Naive B cell (primary cell): ENCODE data around the gene TBC1D22A. TPM values are rescaled to one million over a fixed set of nuclear protein-coding genes. Genes with fewer than 3 reads are reported as not detected.

Experiments used
- ATAC-seq, 2 donors: fragments of 150-1000 bp; cut with Tn5 transposase; 2 replicates each; pipeline ENCODE4 v1.10.0; 2021; ENCODE audit warnings: low read depth in 2 of 2, mild to moderate bottlenecking in 2 of 2, moderate library complexity in 2 of 2
- DNase-seq: peaks from one replicate; pipeline ENCODE4 v3.0.0; 2022
- H3K27ac Mint-ChIP-seq, 6 donors: one replicate each; pipeline ENCODE4 v1.8.0; 2020 to 2022; ENCODE audit warnings: mild to moderate bottlenecking in 6 of 6, mixed read lengths in 6 of 6, moderate library complexity in 5 of 6, inconsistent platforms in 2 of 6
- H3K27me3 Mint-ChIP-seq, 3 donors: one replicate each; pipeline ENCODE4 v1.8.0; 2021 to 2022; ENCODE audit warnings: mixed read lengths in 3 of 3, mild to moderate bottlenecking in 1 of 3
- H3K36me3 Mint-ChIP-seq, 2 donors: one replicate each; pipeline ENCODE4 v1.8.0; 2020 to 2022; ENCODE audit warnings: mixed read lengths in 2 of 2, inconsistent platforms in 1 of 2, mild to moderate bottlenecking in 1 of 2
- H3K4me1 Mint-ChIP-seq, 3 donors: one replicate each; pipeline ENCODE4 v1.8.0; 2020 to 2022; ENCODE audit warnings: mixed read lengths in 3 of 3, inconsistent platforms in 1 of 3, mild to moderate bottlenecking in 1 of 3, moderate library complexity in 1 of 3
- H3K4me3 Mint-ChIP-seq, 8 donors: one replicate each; pipeline ENCODE4 v1.8.0; 2020 to 2022; ENCODE audit warnings: mild to moderate bottlenecking in 8 of 8, mixed read lengths in 8 of 8, moderate library complexity in 8 of 8, inconsistent platforms in 2 of 8
- H3K9me3 Mint-ChIP-seq, 7 donors: one replicate each; pipeline ENCODE4 v1.8.0; 2020 to 2022; ENCODE audit warnings: mixed read lengths in 7 of 7, mild to moderate bottlenecking in 5 of 7, inconsistent platforms in 2 of 7, moderate library complexity in 1 of 7
- polyA plus RNA-seq, 6 donors: library from polyadenylated mRNA; unstranded; fragments of 300-500 nt; fragmentation: Illumina TruSeq; gene quantifications; one replicate each; pipeline ENCODE4 v1.2.3, GENCODE V29; 2021; ENCODE audit warnings: low read depth in 6 of 6

TBC1D22A gene
- polyA plus RNA-seq, 6 donors from 2014 or later: 47.2 to 74.5 (median 62.6) TPM

GRCh38 chr22:46854125-46854870 lies 91.8 kb downstream of the TBC1D22A start:
- H3K4me3 Mint-ChIP-seq: no peak overlapping the region
- H3K4me1 Mint-ChIP-seq: peaks cover 41 to 60% (median 48%) of the 10 kb centered on the region in 3 donors
- H3K27me3 Mint-ChIP-seq: no peaks in the 10 kb centered on the region
- peak overlapping the region in 3 of 6 donors; percentile 9 to 85 (median 46) for H3K27ac Mint-ChIP-seq
- ATAC-seq (no peak), DNase-seq (no peak)
- H3K36me3 Mint-ChIP-seq: peaks cover 16 to 27% of the 10 kb centered on the region in 2 donors
- H3K9me3 Mint-ChIP-seq: peaks cover 0 to 4% (median 0%) of the 10 kb centered on the region in 7 donors

GRCh38 chr22:46855681-46856080 lies 93.2 kb downstream of the TBC1D22A start:
- no peak overlapping the region for H3K27ac Mint-ChIP-seq
- H3K4me1 Mint-ChIP-seq: peaks cover 36 to 54% (median 45%) of the 10 kb centered on the region in 3 donors
- H3K4me3 Mint-ChIP-seq: no peak overlapping the region
- no peaks in the 10 kb centered on the region for H3K27me3 Mint-ChIP-seq
- no peak for DNase-seq
- H3K36me3 Mint-ChIP-seq: peaks cover 2 to 13% of the 10 kb centered on the region in 2 donors
- H3K9me3 Mint-ChIP-seq: peaks cover 0 to 2% (median 0%) of the 10 kb centered on the region in 7 donors
- ATAC-seq: no peak

- H3K36me3 Mint-ChIP-seq: peaks cover 0 to 8% of the 10 kb centered on the region in 2 donors
Measured at GRCh38 chr22:46856661-46857060, 94.2 kb downstream of the TBC1D22A start.

GRCh38 chr22:46857142-46857884 lies 94.9 kb downstream of the TBC1D22A start:
- Mint-ChIP-seq H3K4me3 (no peak overlapping the region), H3K9me3 (peaks cover 0 to 2% (median 0%) of the 10 kb centered on the region in 7 donors), H3K36me3 (peaks cover 0 to 6% of the 10 kb centered on the region in 2 donors), H3K27ac (peak overlapping the region in 2 of 6 donors; percentile 26 to 42), H3K27me3 (no peaks in the 10 kb centered on the region), H3K4me1 (peaks cover 46 to 60% (median 51%) of the 10 kb centered on the region in 3 donors)
- ATAC-seq: no peak
- DNase-seq: no peak

More at GRCh38 chr22:46856661-46857060, 94.2 kb downstream of the TBC1D22A start:
- Mint-ChIP-seq H3K4me1 (peaks cover 42 to 55% (median 45%) of the 10 kb centered on the region in 3 donors), H3K4me3 (no peak overlapping the region), H3K27ac (peak overlapping the region in 1 of 6 donors; percentile 26), H3K9me3 (peaks cover 0 to 2% (median 0%) of the 10 kb centered on the region in 7 donors), H3K27me3 (no peaks in the 10 kb centered on the region)
- ATAC-seq (no peak), DNase-seq (no peak)

- ATAC-seq (no peak), DNase-seq (no peak)
- no peaks in the 10 kb centered on the region for H3K27me3 Mint-ChIP-seq
- H3K9me3 Mint-ChIP-seq: peaks cover 0 to 2% (median 0%) of the 10 kb centered on the region in 7 donors
- H3K4me1 Mint-ChIP-seq: peaks cover 46 to 60% (median 56%) of the 10 kb centered on the region in 3 donors
- H3K4me3 Mint-ChIP-seq: no peak overlapping the region
- no peak overlapping the region for H3K27ac Mint-ChIP-seq
- peaks cover 0 to 1% of the 10 kb centered on the region in 2 donors for H3K36me3 Mint-ChIP-seq
Measured at GRCh38 chr22:46857885-46858143, 95.4 kb downstream of the TBC1D22A start.

- no peaks in the 10 kb centered on the region for H3K36me3 Mint-ChIP-seq
- H3K9me3 Mint-ChIP-seq: peaks cover 0 to 2% (median 0%) of the 10 kb centered on the region in 7 donors
- H3K27ac Mint-ChIP-seq: peak overlapping the region in 1 of 6 donors; percentile 54
- H3K27me3 Mint-ChIP-seq: no peaks in the 10 kb centered on the region
- ATAC-seq (no peak), DNase-seq (no peak)
- no peak overlapping the region for H3K4me3 Mint-ChIP-seq
- peaks cover 49 to 64% (median 61%) of the 10 kb centered on the region in 3 donors for H3K4me1 Mint-ChIP-seq
Measured at GRCh38 chr22:46858181-46858771, 95.8 kb downstream of the TBC1D22A start.

- no peak for ATAC-seq
- Mint-ChIP-seq H3K9me3 (peaks cover 0 to 2% (median 0%) of the 10 kb centered on the region in 7 donors), H3K27ac (peak overlapping the region in 1 of 6 donors; percentile 47), H3K27me3 (no peaks in the 10 kb centered on the region), H3K36me3 (no peaks in the 10 kb centered on the region), H3K4me3 (peak overlapping the region in 1 of 8 donors; percentile 51), H3K4me1 (peaks cover 40 to 67% (median 57%) of the 10 kb centered on the region in 3 donors)
- DNase-seq: no peak
Measured at GRCh38 chr22:46860562-46860961, 98.1 kb downstream of the TBC1D22A start.

GRCh38 chr22:46861468-46862367 lies 99.3 kb downstream of the TBC1D22A start:
- peaks cover 0 to 2% (median 0%) of the 10 kb centered on the region in 7 donors for H3K9me3 Mint-ChIP-seq
- H3K27ac Mint-ChIP-seq: peak overlapping the region in 2 of 6 donors; percentile 20 to 78
- H3K36me3 Mint-ChIP-seq: peaks cover 0 to 4% of the 10 kb centered on the region in 2 donors
- no peak for DNase-seq
- H3K27me3 Mint-ChIP-seq: no peaks in the 10 kb centered on the region
- peak overlapping the region in 5 of 8 donors; percentile 22 to 73 (median 48) for H3K4me3 Mint-ChIP-seq
- ATAC-seq: no peak
- H3K4me1 Mint-ChIP-seq: peaks cover 36 to 63% (median 54%) of the 10 kb centered on the region in 3 donors

- Mint-ChIP-seq H3K27me3 (no peaks in the 10 kb centered on the region), H3K4me3 (peak overlapping the region in 6 of 8 donors; percentile 22 to 79 (median 70)), H3K9me3 (peaks cover 0 to 2% (median 0%) of the 10 kb centered on the region in 7 donors), H3K36me3 (peaks cover 0 to 13% of the 10 kb centered on the region in 2 donors), H3K4me1 (peaks cover 33 to 59% (median 53%) of the 10 kb centered on the region in 3 donors), H3K27ac (peak overlapping the region in 5 of 6 donors; percentile 27 to 94 (median 84))
- DNase-seq (peak; percentile 12), ATAC-seq (peak; percentile 81 to 83)
Measured at GRCh38 chr22:46862418-46863324, 100.2 kb downstream of the TBC1D22A start.

GRCh38 chr22:46863794-46864193 lies 101.3 kb downstream of the TBC1D22A start:
- no peaks in the 10 kb centered on the region for H3K27me3 Mint-ChIP-seq
- H3K4me3 Mint-ChIP-seq: peak overlapping the region in 1 of 8 donors; percentile 4
- H3K9me3 Mint-ChIP-seq: no peaks in the 10 kb centered on the region
- H3K36me3 Mint-ChIP-seq: peaks cover 2 to 23% of the 10 kb centered on the region in 2 donors
- H3K27ac Mint-ChIP-seq: peak overlapping the region in 3 of 6 donors; percentile 63 to 91 (median 91)
- peaks cover 37 to 49% (median 49%) of the 10 kb centered on the region in 3 donors for H3K4me1 Mint-ChIP-seq
- ATAC-seq (no peak), DNase-seq (no peak)

- no peak for ATAC-seq
- Mint-ChIP-seq H3K9me3 (peaks cover 0 to 5% (median 0%) of the 10 kb centered on the region in 7 donors), H3K4me1 (peaks cover 43 to 56% (median 56%) of the 10 kb centered on the region in 3 donors), H3K27ac (peak overlapping the region in 4 of 6 donors; percentile 32 to 64 (median 60)), H3K36me3 (peaks cover 9 to 29% of the 10 kb centered on the region in 2 donors), H3K27me3 (no peaks in the 10 kb centered on the region), H3K4me3 (peak overlapping the region in 1 of 8 donors; percentile 16)
- no peak for DNase-seq
Measured at GRCh38 chr22:46864314-46865051, 102.0 kb downstream of the TBC1D22A start.
